Uterus (tissue), 2 donors: Measurements from ENCODE around the gene SELENOM.

Experiments used
- POLR2A ChIP-seq, 2 donors: fragments of 450-650 bp; IDR thresholded peaks; one replicate each; pipeline ENCODE4 v1.6.1; 2016; ENCODE audit warnings: antibody characterized with exemption in 2 of 2, mild to moderate bottlenecking in 1 of 2, moderate library complexity in 1 of 2
- TF ChIP-seq, protein P1 (sequence below), 4 experiments: fragments of 200-600 bp in 2 of 4; fragments of 450-650 bp in 2 of 4; sonication (generic) in 2 of 4; IDR thresholded peaks; one replicate each; pipeline ENCODE4 v1.5.1; 2016 to 2019; ENCODE audit warnings: antibody characterized with exemption in 4 of 4, mild to moderate bottlenecking in 2 of 4, moderate library complexity in 1 of 4

GRCh38 chr22:31086703-31087330, 20.6 kb downstream of the SELENOM start:
- TF ChIP-seq POLR2A (IDR thresholded peaks at IDR 0.05), result no peak
- TF ChIP-seq, protein P1, sequence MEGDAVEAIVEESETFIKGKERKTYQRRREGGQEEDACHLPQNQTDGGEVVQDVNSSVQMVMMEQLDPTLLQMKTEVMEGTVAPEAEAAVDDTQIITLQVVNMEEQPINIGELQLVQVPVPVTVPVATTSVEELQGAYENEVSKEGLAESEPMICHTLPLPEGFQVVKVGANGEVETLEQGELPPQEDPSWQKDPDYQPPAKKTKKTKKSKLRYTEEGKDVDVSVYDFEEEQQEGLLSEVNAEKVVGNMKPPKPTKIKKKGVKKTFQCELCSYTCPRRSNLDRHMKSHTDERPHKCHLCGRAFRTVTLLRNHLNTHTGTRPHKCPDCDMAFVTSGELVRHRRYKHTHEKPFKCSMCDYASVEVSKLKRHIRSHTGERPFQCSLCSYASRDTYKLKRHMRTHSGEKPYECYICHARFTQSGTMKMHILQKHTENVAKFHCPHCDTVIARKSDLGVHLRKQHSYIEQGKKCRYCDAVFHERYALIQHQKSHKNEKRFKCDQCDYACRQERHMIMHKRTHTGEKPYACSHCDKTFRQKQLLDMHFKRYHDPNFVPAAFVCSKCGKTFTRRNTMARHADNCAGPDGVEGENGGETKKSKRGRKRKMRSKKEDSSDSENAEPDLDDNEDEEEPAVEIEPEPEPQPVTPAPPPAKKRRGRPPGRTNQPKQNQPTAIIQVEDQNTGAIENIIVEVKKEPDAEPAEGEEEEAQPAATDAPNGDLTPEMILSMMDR (IDR thresholded peaks at IDR 0.05), result no peak
